Measurements from ENCODE around the gene ASCC3.

DNA sequence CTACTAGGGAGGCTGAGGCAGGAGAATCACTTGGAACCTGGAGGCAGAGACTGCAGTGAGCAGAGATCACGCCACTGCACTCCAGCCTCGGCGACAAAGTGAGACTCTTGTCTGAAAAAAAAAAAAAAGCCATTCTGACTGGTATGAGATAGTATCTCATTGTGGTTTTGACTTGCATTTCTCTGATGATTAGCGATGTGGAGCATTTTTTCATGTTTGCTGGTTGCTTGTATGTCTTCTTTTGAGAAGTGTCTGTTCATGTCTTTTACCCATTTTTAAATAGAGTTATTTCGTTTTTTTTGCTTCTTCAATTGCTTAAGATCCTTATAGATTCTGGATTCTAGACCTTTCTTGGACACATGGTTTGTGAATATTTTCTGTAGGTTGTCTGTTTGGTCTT is 312.9 kb downstream of the ASCC3 start:
- TF ChIP-seq ZNF384 (IDR thresholded peaks at IDR 0.05) (no peak), L3MBTL2 (conservative IDR thresholded peaks at IDR 0.05) (no peak), NFRKB (IDR thresholded peaks at IDR 0.05) (no peak), HDGF (IDR thresholded peaks at IDR 0.05; ENCODE audit: borderline replicate concordance) (no peak), ELF4 (IDR thresholded peaks at IDR 0.05) (no peak), FOXM1 (IDR thresholded peaks at IDR 0.05; ENCODE audit: borderline replicate concordance) (no peak), BHLHE40 (IDR thresholded peaks at IDR 0.05; ENCODE audit: borderline replicate concordance) (no peak), LEF1 (IDR thresholded peaks at IDR 0.05; ENCODE audit: borderline replicate concordance) (no peak), SP1 (IDR thresholded peaks at IDR 0.05) (no peak), CTBP1 (IDR thresholded peaks at IDR 0.05; ENCODE audit: borderline replicate concordance) (no peak), FOXA1 (IDR thresholded peaks at IDR 0.05) (no peak)

Data from HEK293T (cell line).